Putamen (tissue), 1 donor: ENCODE data around the gene CIC.

Source experiments
- DNase-seq: peaks from one replicate; pipeline ENCODE4 v3.0.0-alpha.2; 2016; ENCODE audit warnings: low spot score

Gene CIC

GRCh38 chr19:42277821-42278451 is 8.9 kb downstream of the CIC start:
- DNase-seq, result no peak

DNA sequence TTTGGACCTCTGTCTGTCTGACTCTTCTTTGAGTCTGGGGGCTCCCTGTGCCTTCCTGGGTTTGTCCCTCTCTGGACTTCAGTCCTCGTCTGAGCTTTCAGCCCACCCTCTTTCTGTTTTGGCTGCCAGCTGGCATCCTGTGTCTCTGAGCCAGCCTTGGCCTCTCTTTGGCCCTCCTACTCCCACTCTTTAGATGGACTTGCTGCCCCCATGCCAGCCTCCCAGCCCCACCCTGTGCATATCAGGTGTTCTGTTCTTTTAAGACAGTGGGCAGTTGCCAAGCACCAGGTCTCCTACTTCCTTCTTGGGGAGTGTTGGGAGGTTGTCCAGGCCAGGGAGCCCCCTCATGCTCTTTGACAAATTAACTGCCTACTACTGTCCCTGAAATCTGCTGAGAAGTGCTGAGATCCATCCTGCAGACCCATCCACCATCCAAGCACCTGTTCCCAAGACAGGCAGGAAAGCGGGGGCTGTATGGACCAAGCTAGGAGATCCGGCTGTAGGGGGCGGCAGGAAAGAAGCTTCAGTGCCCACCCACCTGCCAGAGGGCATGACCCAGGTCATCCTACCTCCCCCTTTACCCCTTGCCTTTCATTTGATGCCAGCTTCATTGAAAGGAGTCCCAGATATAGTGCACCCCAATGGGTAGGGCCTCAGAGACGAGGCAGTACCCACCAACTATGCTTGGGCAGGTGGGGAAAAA is 9.6 kb downstream of the CIC start:
- DNase-seq, result no peak

DNA sequence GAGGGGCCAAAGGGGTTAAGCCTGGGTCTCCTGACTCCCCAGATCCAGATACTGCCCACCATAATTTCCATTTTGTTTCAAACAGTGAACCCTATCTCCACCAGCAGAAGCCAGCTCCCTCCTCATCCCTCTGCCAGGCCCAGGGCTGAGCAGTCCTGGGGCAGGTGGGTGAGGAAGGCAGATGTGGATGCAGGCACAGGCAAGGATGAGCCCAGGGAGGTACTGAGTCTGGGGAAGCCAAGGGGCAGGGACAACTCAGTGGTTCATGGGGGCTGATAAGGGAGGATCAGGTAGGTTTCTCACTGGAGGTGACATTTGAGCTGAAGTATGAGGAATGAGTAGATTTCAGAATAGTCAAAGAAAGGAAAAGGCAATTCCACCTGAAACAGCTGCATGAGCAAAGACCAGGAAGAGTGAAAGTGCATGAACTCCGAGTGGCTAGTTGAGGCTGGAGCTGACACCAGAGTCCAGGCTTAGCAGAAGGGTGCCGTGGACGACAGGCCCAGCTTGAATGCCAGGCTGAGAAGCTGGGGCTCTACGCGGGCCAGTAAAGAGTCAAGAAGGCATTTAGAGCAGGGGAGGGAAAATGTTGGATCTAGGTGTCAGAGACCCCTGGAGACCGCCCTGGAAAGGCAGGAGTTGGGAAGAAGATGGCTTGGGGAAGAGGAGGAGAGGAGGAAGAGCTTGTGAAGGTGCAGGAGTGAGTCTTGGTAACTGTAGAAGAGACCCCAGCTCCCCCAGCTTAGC is 10.3 kb downstream of the CIC start:
- no peak for DNase-seq

DNA sequence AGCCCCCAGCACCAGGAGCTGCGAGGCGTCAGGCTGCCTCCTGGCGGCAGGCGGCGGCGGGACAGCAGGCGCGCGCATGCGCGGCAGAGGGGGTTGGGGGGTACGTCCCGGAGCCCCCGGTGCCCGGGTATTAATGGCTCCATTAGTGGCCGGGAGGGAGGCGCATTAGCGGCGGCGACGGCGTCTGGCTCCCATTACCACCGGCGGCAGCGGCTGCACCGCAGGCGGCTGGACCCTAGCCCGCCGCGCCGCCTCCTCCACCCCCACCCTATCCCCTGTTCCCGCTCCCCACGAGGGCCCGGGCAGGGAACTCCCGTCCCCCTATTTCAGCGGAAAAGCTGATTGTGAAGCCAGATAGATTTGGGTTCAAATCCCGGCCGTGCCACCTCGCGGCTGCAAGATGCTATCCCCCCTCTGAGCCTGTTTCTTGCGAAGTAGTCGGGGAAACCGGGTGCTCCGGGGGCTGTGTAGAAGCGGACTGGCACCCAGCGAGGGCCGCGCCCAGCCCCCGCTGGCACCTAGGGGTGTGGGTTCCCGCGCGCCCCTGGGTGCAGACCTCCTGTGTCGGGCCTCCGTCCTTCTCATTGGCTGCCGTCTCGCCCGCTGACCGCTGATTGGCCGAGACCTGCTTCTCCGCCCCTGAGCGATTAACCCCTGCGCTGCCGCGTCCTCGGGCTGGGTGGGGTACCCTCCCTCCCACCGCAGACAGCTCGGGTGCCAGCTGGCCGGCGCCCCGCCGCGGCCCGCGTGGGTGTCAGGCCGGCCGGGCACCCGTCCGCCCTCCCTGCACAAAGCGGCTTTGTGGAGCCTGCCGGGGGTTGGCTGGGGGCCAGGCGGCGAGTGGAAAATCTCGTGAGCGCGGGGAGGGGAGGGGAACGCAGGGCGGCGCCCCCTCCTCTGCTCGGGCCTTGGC is 11.1 kb downstream of the CIC start:
- DNase-seq, result peak; percentile 96

DNA sequence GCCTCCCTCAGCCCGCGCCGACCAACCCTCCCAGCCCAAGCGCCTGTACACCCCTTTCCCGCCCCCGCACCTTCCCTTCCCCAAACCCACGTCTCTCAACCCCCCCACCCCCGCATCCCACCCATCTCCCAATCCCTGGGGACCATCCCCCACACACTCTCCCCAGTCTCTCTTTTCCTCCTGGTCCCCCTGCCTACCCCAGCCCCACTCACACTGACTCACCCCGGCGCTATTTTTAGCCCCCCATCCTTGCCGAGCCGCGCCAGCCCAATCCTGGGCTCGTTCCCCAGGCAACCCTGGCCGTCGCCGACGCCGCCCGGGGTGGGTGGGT is 11.7 kb downstream of the CIC start:
- DNase-seq, result peak; percentile 80

GRCh38 chr19:42281146-42281826 is 12.2 kb downstream of the CIC start:
- DNase-seq, result peak; percentile 78

DNA sequence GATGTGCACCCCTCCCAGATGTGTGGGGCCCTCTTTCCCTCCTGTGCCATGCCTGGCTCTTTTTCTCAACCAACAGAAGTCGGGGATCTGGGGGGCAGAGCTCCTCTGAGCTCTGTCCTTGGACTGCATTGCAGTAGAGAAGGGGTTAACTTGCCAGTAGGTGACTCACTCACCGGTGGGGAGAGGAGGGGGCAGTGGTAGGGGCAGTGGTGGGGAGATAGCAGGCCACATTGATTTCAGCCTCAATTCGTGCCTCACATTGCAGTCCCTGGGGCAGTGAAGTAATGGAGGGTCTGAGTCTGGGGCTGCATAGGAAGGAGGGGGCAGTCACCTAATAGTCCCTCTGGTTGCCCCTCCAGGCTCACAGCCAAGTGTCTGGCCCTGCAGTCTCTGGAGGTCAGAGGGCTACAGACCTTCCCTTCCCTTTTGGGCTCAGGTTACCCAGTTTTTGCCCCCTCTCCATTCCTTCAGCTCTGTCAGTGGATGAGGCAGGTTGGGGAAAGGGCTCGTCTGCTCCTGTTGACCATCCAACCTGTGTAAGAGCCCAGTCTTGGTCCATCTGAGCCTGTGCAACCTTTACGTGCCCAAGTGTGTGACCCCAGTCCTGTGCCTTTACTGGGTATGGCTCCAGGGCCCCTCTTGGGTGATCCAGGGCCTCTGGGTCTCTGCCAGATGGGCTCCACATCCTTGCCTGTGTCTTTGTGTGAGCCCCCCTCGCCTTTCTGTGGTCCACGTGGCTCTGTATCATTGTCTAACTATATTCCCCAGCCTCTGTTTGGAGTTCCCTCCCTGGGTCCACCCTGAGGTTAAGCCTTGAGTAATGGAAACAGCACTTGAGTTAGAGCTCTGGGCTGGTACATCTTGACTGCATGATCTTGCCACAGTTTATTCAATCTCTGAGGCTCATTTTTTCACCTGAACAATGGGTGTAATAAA is 13.0 kb downstream of the CIC start:
- DNase-seq, result no peak

DNA sequence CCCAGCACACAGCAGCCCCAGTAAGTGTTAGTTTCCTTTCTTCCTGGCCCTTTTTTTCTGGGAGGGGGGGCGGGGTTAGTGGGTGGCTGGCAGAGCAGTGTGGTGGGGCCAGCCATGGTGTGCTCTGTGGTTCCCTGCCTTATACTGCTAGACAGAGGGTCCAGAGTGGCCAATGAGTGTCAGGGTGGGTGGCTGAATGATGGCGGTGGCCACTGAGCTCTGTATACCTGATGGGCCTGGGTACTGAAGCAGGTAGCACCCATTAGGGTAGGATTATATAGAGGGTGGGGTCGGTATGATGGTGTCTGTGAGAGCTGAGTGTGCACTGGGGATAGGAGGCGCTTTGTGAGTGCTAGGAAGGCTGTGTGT is 13.8 kb downstream of the CIC start:
- DNase-seq, result no peak

DNA sequence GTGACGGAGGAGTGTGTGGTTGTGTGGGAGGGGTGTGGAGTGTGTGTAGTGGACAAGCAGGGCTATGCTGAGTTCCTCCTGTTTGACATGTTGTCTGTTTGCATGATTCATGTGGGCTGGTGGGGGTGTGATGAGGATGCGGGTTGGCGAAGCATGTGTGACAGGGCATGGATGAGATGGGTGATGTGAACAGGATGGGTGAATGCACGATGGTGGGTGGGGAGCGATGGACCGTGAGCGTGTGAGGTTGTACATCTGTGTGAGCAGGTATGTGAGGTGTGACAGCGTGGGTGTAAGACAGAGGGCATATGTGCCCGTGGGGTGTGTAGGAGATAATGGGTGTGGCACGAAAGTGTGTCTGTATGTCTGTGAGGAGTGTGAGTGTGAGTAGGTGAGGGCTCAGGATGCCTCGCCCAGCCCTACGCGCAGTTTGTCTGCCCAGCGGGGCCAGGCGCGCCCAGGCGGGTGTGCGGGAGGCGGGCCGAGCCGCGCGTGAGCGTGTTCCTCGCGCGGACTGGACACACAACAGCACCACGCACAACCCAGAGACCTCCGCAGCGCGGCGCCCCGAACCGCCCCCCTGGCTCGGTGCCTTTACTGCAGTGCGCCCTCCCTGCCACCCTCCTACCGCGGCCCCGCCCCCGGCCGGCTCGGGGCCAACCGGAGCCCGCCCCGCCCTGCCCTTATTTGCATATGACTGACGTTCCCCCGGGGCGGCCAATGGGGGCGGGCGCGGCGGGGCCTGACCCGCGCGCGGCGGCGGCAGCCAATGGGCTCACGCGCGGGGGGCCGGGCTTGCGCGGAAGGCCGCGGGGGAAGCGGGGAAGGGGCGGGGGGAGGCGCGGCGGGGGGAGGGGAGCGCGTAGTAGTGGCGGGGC is 14.4 kb downstream of the CIC start:
- peak; percentile 97 for DNase-seq

DNA sequence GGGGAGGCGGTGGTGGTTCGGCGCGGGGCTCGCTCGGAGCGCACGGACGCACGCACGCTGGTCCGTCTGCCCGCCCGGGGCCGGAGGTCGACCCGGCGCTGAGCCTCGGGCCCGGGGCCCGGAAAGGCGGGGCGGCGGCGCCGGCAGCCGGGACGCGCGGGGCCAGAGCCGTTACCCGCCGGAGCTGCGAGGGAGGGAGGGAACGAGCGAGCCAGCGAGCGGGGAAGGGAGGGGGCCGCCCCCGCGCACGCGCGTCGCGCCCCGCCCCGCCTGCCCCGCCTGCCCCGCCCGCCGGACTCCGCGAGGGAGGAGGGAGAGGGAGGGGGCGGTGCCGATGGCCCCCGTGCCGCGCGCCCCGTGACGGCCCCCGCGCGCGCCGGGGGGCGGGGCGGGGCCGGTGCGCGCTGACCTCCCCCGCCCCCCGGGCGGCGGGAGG is 15.0 kb downstream of the CIC start:
- DNase-seq, result peak; percentile 84

DNA sequence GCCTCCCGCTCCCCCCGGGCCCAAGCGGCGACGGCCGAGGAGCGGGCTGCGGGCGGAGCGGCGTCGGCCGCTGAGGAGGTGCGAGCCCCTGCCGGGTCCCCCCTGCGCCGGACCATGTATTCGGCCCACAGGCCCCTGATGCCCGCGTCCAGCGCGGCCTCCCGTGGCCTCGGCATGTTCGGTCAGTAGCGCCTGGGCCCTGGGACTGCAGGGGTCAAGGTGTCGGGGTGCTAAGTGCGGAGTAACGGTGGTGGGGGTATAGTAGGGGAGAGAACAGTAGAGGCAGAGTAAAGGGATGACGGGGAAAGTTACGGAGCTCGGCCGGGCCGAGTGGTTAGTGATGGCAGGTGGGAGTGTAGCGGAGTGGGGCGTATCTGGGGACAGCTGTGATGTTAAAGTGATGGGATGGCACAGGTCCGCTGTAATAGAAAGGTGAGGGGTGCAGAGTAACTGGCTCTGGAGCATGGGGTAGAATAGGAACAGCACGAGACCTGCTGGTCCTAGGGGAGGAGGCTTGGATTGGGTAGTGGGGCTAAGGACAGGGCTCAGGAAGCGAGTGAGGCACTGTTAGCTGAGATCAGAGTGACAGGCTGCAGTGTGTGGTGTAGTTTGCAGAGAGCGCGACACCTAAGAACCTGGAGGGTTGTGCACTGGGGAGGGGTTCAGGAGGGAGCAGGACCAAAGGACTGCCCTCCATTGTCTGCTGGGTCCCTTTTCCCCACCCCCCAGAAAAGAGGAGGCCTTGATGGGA is 15.7 kb downstream of the CIC start:
- DNase-seq, result no peak

GRCh38 chr19:42285541-42285941 is 16.5 kb downstream of the CIC start:
- no peak for DNase-seq

DNA sequence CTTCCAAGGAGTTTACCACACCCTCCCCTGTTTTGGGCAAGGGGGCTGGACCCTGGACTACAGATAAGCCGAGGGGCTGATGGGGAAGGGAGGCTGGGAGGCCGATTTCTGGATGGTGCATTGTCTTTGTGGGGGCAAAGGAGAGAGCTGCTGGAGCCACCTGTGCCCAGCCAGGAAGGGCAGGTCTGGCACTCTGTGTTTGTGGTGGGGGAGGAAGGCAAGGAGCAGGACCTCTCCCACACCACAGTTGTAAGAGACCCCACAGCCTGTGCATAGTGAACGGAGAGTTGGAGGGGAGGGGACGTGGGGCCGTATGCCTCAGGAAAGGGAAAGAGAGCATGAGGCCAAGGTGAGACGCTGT is 16.9 kb downstream of the CIC start:
- no peak for DNase-seq

DNA sequence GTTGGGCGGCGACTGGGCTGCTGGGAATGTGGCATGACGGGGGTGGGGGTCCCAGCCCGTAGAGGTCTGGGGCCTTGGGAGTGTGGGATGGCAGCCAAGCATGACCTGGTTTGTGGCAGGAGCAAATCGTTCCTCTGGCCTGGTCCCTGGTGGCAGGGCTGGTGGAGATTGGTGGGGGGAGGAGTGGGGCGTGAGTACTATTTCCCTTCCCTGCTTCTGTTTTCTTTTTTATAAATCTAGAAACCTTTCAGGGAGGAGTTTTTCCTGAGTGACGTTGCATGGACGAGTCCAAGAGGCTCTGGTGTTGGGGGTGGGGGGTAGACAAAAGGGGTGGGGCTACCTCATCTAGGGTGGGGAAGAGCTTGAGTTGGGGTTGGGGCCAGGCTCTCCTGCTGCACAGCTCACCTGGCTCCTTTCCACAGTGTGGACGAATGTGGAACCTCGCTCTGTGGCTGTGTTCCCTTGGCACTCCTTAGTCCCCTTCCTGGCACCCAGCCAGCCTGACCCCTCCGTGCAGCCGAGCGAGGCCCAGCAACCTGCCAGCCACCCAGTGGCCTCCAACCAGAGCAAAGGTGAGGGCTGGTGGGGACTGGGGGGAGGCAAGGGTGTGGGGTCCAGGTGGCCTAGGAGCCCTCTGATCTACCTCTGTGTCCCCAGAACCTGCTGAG is 17.4 kb downstream of the CIC start:
- DNase-seq, result no peak

DNA sequence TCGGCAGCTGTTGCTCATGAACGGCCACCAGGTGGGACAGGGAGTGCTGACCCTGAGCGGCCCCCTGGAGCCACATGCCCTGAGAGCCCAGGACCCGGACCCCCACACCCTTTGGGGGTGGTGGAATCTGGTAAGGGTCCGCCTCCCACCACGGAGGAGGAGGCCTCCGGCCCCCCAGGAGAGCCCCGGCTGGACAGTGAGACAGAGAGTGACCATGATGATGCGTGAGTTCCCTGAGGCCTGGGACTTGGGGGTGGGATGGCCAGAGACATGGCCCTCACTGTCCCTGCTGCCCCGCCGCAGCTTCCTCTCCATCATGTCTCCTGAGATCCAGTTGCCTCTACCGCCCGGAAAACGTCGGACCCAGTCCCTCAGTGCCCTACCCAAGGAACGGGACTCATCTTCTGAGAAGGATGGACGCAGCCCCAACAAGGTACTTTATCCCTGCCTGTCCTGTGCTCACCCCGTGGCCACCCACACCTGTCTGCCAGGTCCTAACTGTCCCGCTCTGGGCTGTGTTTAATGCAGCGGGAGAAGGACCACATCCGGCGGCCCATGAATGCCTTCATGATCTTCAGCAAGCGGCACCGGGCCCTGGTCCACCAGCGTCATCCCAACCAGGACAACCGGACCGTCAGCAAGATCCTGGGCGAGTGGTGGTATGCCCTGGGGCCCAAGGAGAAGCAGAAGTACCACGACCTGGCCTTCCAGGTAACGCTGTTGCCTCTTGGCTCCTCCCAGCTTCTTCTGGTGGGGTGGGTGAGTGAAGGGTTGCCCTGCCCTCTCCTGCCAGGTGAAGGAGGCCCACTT is 18.2 kb downstream of the CIC start:
- DNase-seq, result no peak

DNA sequence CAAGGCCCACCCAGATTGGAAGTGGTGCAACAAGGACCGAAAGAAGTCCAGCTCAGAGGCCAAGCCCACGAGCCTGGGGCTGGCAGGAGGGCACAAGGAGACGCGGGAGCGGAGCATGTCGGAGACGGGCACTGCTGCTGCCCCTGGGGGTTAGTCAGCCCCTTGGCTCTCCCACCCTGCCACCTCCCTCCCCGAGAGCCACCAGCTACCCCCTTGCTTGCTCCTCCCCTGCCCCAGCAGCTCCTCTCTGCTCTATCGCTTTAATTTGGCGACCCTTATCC is 18.7 kb downstream of the CIC start:
- no peak for DNase-seq

- DNase-seq, result no peak
Measured at GRCh38 chr19:42288387-42288786, 19.3 kb downstream of the CIC start.
